Measurements from ENCODE around the gene ESYT3.

DNA sequence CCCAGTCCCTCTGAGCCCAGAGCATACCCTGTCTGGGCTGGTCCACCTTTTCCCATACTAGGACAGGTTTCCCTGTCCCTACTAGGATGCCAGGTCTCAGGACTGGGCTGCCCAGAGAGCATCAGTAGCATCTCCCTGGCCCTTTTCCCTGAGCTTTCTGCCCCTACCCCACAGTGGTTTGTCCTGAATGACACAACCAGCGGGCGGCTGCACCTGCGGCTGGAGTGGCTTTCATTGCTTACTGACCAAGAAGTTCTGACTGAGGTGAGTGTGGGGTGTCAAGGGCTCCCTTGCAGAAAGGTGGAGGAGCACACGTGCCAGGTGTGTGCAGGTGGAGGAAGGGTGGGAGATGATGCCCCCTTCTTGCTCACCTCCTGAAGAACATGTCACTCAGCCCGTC, 33.5 kb downstream of the ESYT3 start:
- no peak for TF ChIP-seq POLR2A (IDR thresholded peaks at IDR 0.05)
- TF ChIP-seq, protein P1, sequence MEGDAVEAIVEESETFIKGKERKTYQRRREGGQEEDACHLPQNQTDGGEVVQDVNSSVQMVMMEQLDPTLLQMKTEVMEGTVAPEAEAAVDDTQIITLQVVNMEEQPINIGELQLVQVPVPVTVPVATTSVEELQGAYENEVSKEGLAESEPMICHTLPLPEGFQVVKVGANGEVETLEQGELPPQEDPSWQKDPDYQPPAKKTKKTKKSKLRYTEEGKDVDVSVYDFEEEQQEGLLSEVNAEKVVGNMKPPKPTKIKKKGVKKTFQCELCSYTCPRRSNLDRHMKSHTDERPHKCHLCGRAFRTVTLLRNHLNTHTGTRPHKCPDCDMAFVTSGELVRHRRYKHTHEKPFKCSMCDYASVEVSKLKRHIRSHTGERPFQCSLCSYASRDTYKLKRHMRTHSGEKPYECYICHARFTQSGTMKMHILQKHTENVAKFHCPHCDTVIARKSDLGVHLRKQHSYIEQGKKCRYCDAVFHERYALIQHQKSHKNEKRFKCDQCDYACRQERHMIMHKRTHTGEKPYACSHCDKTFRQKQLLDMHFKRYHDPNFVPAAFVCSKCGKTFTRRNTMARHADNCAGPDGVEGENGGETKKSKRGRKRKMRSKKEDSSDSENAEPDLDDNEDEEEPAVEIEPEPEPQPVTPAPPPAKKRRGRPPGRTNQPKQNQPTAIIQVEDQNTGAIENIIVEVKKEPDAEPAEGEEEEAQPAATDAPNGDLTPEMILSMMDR (IDR thresholded peaks at IDR 0.05), result no peak

Measured in uterus (tissue), 2 donors.